H9 (cell line): Measurements from ENCODE around the gene LRIG3. TPM values are rescaled to one million over a fixed set of nuclear protein-coding genes. Genes with fewer than 3 reads are reported as not detected.
A peak's percentile ranks its signal among the peaks of the same experiment; 100 is the strongest.

Experiments
- DNase-seq: peaks from one replicate; pipeline ENCODE4 v3.0.0-alpha.2; 2017
- H2AFZ ChIP-seq: one replicate; pipeline ENCODE4 v1.6.1; 2013; ENCODE audit warnings: mild to moderate bottlenecking, low read length, control low read depth, moderate library complexity
- H2AK5ac ChIP-seq: 2 replicates; pipeline ENCODE4 v1.6.1; 2013; ENCODE audit warnings: low read length, control low read depth, mixed read lengths; ENCODE audit not compliant: insufficient read length
- H2BK120ac ChIP-seq: one replicate; pipeline ENCODE4 v1.6.1; 2013; ENCODE audit warnings: low read depth, mild to moderate bottlenecking, low read length, control low read depth, inconsistent platforms; ENCODE audit not compliant: poor library complexity, severe bottlenecking
- H2BK12ac ChIP-seq: 2 replicates; pipeline ENCODE4 v1.6.1; 2013; ENCODE audit warnings: low read length, control low read depth, mixed read lengths, low read depth; ENCODE audit not compliant: insufficient read length
- H2BK15ac ChIP-seq: 2 replicates; pipeline ENCODE4 v1.6.1; 2013; ENCODE audit warnings: low read depth, low read length, control low read depth
- H2BK20ac ChIP-seq: one replicate; pipeline ENCODE4 v1.6.1; 2013; ENCODE audit warnings: low read depth, mild to moderate bottlenecking, low read length, control low read depth, inconsistent platforms; ENCODE audit not compliant: poor library complexity, severe bottlenecking
- H2BK5ac ChIP-seq: 2 replicates; pipeline ENCODE4 v1.6.1; 2013; ENCODE audit warnings: low read length, control low read depth, mixed read lengths; ENCODE audit not compliant: insufficient read length
- H3K14ac ChIP-seq: 2 replicates; pipeline ENCODE4 v1.6.1; 2013; ENCODE audit warnings: low read length, control low read depth; ENCODE audit not compliant: insufficient read depth
- H3K18ac ChIP-seq: 2 replicates; pipeline ENCODE4 v1.6.1; 2013; ENCODE audit warnings: low read depth, mild to moderate bottlenecking, mixed read lengths, low read length, control low read depth; ENCODE audit not compliant: insufficient read length
- H3K23ac ChIP-seq: 2 replicates; pipeline ENCODE4 v1.6.1; 2013; ENCODE audit warnings: low read length, control low read depth, mixed read lengths, low read depth; ENCODE audit not compliant: insufficient read length
- H3K23me2 ChIP-seq: 2 replicates; pipeline ENCODE4 v1.6.1; 2013; ENCODE audit warnings: low read depth, mild to moderate bottlenecking, mixed read lengths, low read length, control low read depth; ENCODE audit not compliant: insufficient read length, poor library complexity, severe bottlenecking
- H3K27ac ChIP-seq: 2 replicates; pipeline ENCODE4 v1.5.1; 2013; ENCODE audit warnings: low read length, control low read depth, mixed read lengths, low read depth; ENCODE audit not compliant: insufficient read length
- H3K27me3 ChIP-seq: 2 replicates; pipeline ENCODE4 v1.6.1; 2013; ENCODE audit warnings: low read length, control low read depth, inconsistent platforms; ENCODE audit not compliant: insufficient read depth
- H3K4ac ChIP-seq: 2 replicates; pipeline ENCODE4 v1.6.1; 2013; ENCODE audit warnings: low read depth, mild to moderate bottlenecking, control low read depth, inconsistent platforms, low read length, moderate library complexity
- H3K4me1 ChIP-seq: 2 replicates; pipeline ENCODE4 v1.6.1; 2013; ENCODE audit warnings: low read length, control low read depth, inconsistent platforms; ENCODE audit not compliant: insufficient read depth
- H3K4me2 ChIP-seq: 2 replicates; pipeline ENCODE4 v1.6.1; 2013; ENCODE audit warnings: low read length, control low read depth, mixed read lengths; ENCODE audit not compliant: insufficient read length, insufficient read depth
- H3K56ac ChIP-seq: 2 replicates; pipeline ENCODE4 v1.6.1; 2013; ENCODE audit warnings: low read depth, mild to moderate bottlenecking, mixed read lengths, low read length, control low read depth; ENCODE audit not compliant: insufficient read length
- H3K79me1 ChIP-seq: 2 replicates; pipeline ENCODE4 v1.6.1; 2013; ENCODE audit warnings: low read depth, mild to moderate bottlenecking, moderate library complexity, low read length, control low read depth, inconsistent platforms; ENCODE audit not compliant: insufficient read depth, poor library complexity, severe bottlenecking
- H3K79me2 ChIP-seq: 2 replicates; pipeline ENCODE4 v1.6.1; 2013; ENCODE audit warnings: low read length, control low read depth, inconsistent platforms; ENCODE audit not compliant: insufficient read depth
- H3K9ac ChIP-seq: 2 replicates; pipeline ENCODE4 v1.6.1; 2013; ENCODE audit warnings: low read length, control low read depth, mixed read lengths; ENCODE audit not compliant: insufficient read length; ENCODE audit errors: extremely low read depth
- H3K9me3 ChIP-seq: one replicate; pipeline ENCODE4 v1.6.1; 2013; ENCODE audit warnings: low read depth, low read length, inconsistent platforms; ENCODE audit not compliant: control insufficient read depth
- H3T11ph ChIP-seq: one replicate; pipeline ENCODE4 v1.6.1; 2013; ENCODE audit warnings: mild to moderate bottlenecking, low read length, control low read depth, inconsistent platforms
- H4K20me1 ChIP-seq: one replicate; pipeline ENCODE4 v1.6.1; 2013; ENCODE audit not compliant: control insufficient read depth, insufficient read length, insufficient read depth
- H4K5ac ChIP-seq: 2 replicates; pipeline ENCODE4 v1.6.1; 2013; ENCODE audit warnings: low read depth, mild to moderate bottlenecking, mixed read lengths, low read length, control low read depth; ENCODE audit not compliant: insufficient read length
- H4K8ac ChIP-seq: replicated peaks from 2 replicates; pipeline ENCODE4 v1.6.1; 2013; ENCODE audit warnings: low read length, control low read depth, mixed read lengths, low read depth; ENCODE audit not compliant: insufficient read length
- H4K91ac ChIP-seq: 2 replicates; pipeline ENCODE4 v1.6.1; 2013; ENCODE audit warnings: low read depth, mild to moderate bottlenecking, moderate library complexity, mixed read lengths, low read length, control low read depth; ENCODE audit not compliant: insufficient read length
- H3K27ac Mint-ChIP-seq, 3 experiments: 2 replicates in 2 of 3; 3 replicates in 1 of 3; pipeline ENCODE4 v1.8.0; 2020 to 2021; ENCODE audit warnings: mixed read lengths in 3 of 3, mild to moderate bottlenecking in 1 of 3, moderate library complexity in 1 of 3
- H3K27me3 Mint-ChIP-seq: 2 replicates; pipeline ENCODE4 v1.8.0; 2021; ENCODE audit warnings: low read depth, mild to moderate bottlenecking, moderate library complexity, mixed read lengths
- H3K36me3 Mint-ChIP-seq, 3 experiments: 2 replicates in 2 of 3; 3 replicates in 1 of 3; pipeline ENCODE4 v1.8.0; 2020 to 2021; ENCODE audit warnings: low read depth in 3 of 3, mixed read lengths in 3 of 3; ENCODE audit not compliant: insufficient read depth in 1 of 3
- H3K4me1 Mint-ChIP-seq, 2 experiments: 2 replicates each; pipeline ENCODE4 v1.8.0; 2020; ENCODE audit warnings: mixed read lengths in 2 of 2
- H3K4me3 Mint-ChIP-seq, 2 experiments: 2 replicates in 1 of 2; 3 replicates in 1 of 2; pipeline ENCODE4 v1.8.0; 2020 to 2021; ENCODE audit warnings: mild to moderate bottlenecking in 2 of 2, mixed read lengths in 2 of 2, moderate library complexity in 1 of 2
- H3K9me3 Mint-ChIP-seq, 2 experiments: 2 replicates in 1 of 2; 3 replicates in 1 of 2; pipeline ENCODE4 v1.8.0; 2020; ENCODE audit warnings: mild to moderate bottlenecking in 2 of 2, mixed read lengths in 2 of 2, moderate library complexity in 1 of 2
- CTCF ChIP-seq: fragments of 200-600 bp; sonication (generic); conservative IDR thresholded peaks from 3 replicates; pipeline ENCODE4 v1.8.0; 2021; ENCODE audit warnings: antibody characterized with exemption, mild to moderate bottlenecking
- WGBS: extraction: QIAGEN DNeasy Blood & Tissue Kit; methylation state at CpG from one replicate; pipeline ENCODE4 v1.1.7; 2013; ENCODE audit warnings: missing lambda C conversion rate, low lambda C conversion rate, mixed read lengths; ENCODE audit not compliant: insufficient read length; ENCODE audit errors: extremely low coverage; 5-methylcytosine and 5-hydroxymethylcytosine counted together
- total RNA-seq: library from RNA; stranded (reverse); gene quantifications from 2 replicates; pipeline ENCODE4 v1.2.1, GENCODE V29; 2021

The LRIG3 gene
- total RNA-seq, 1 experiment from 2014 or later = 10.9 TPM

GRCh38 chr12:58957298-58957697, 37.0 kb upstream of the LRIG3 start:
- Histone ChIP-seq H3K23me2 (no peaks in the 10 kb centered on the region), H3K23ac (no peak overlapping the region), H3T11ph (no peak overlapping the region), H2BK20ac (no peak overlapping the region), H3K4me2 (no peak overlapping the region), H3K4me1 (peaks cover 2% of the 10 kb centered on the region; the same call in 1 of the 2 replicates), H3K79me1 (no peaks in the 10 kb centered on the region), H2BK12ac (no peak overlapping the region), H2BK120ac (no peak overlapping the region), H4K20me1 (no peaks in the 10 kb centered on the region), H4K91ac (no peak overlapping the region), H3K4ac (no peak overlapping the region), H3K14ac (no peak overlapping the region), H2AFZ (no peak overlapping the region), H2BK15ac (no peak overlapping the region), H3K9me3 (no peaks in the 10 kb centered on the region), H3K27me3 (no peaks in the 10 kb centered on the region), H3K9ac (no peak overlapping the region), H3K27ac (no peak overlapping the region), H3K18ac (no peak overlapping the region), H3K56ac (no peak overlapping the region), H3K79me2 (no peaks in the 10 kb centered on the region), H4K8ac (no peak overlapping the region), H2AK5ac (no peak overlapping the region), H4K5ac (no peak overlapping the region), H2BK5ac (no peak overlapping the region)
- H3K27me3 Mint-ChIP-seq = no peaks in the 10 kb centered on the region
- DNase-seq = no peak
- no peak overlapping the region for H3K4me3 Mint-ChIP-seq
- H3K4me1 Mint-ChIP-seq = peaks cover 22 to 29% of the 10 kb centered on the region in 2 experiments
- H3K36me3 Mint-ChIP-seq = no peaks in the 10 kb centered on the region
- H3K9me3 Mint-ChIP-seq = no peaks in the 10 kb centered on the region
- no CpG with 5 or more reads among the region's 4 CpGs for WGBS
- no peak for TF ChIP-seq CTCF
- peak overlapping the region in 1 of 3 experiments; percentile 78; a peak in 2 of 7 replicates for H3K27ac Mint-ChIP-seq
